ENCODE results near the gene RIPK3. TPM values are rescaled to one million over a fixed set of nuclear protein-coding genes. Genes with fewer than 3 reads are reported as not detected.

The RIPK3 gene
- total and polyA plus RNA-seq, 2 of the 8 experiments (the other 6 are each of a cell fraction or from before 2014, with no cell fraction given), result 0.24 to 0.39 TPM

GRCh38 chr14:24299255-24300191 is 40.3 kb downstream of the RIPK3 start, which contains the start of the genes DHRS1 and NOP9 (continued):
- peak in 1 of 2 experiments; percentile 10; a peak in 1 of 3 replicates for TF ChIP-seq EP300 (IDR thresholded peaks at IDR 0.05; ENCODE audit: borderline replicate concordance in 1 of 2, low read depth in 2 of 2, low read length in 2 of 2)
- TF ChIP-seq HDAC2 (IDR thresholded peaks at IDR 0.05; ENCODE audit: borderline replicate concordance in 1 of 2, low read depth in 2 of 2, low read length in 2 of 2), result no peak
- TF ChIP-seq CHD7 (IDR thresholded peaks at IDR 0.05; ENCODE audit: insufficient replicate concordance, low read length), result no peak
- TF ChIP-seq NRF1 (IDR thresholded peaks at IDR 0.05; ENCODE audit: low read depth, low read length), result no peak
- peak; percentile 93 for TF ChIP-seq ASH2L (IDR thresholded peaks at IDR 0.05; ENCODE audit: low read length)
- peak; percentile 84 for TF ChIP-seq KDM5A (IDR thresholded peaks at IDR 0.05; ENCODE audit: low read length)
- no peak for TF ChIP-seq FOSL1 (IDR thresholded peaks at IDR 0.05; ENCODE audit: insufficient read depth, low read depth, low read length)
- peak; percentile 87 for TF ChIP-seq TAF1 (IDR thresholded peaks at IDR 0.05; ENCODE audit: low read depth, low read length)
- TF ChIP-seq MAFK (IDR thresholded peaks at IDR 0.05; ENCODE audit: low read depth, low read length), result no peak
